Endothelial cell of umbilical vein (primary cell): ENCODE data around the gene YTHDC1. TPM values are rescaled to one million over a fixed set of nuclear protein-coding genes. Genes with fewer than 3 reads are reported as not detected.

Experiments used
- BruUV-seq: library from RNA; stranded (reverse); fragments of 400-500 nt; replicated peaks from 2 replicates; lab custom pipeline; 2021; lab: Mats Ljungman, UMichigan
- CTCF ChIA-PET: fragments of 300-600, 350-600 bp; sonication (Branson Sonifier 250); formaldehyde crosslinking; loops from one replicate; lab custom pipeline; 2021; ENCODE audit warnings: antibody characterized with exemption, inconsistent platforms; lab: Charles Lee
- POLR2A ChIA-PET: fragments of 300-600, 350-600 bp; sonication (Branson Sonifier 250); formaldehyde crosslinking; loops from one replicate; lab custom pipeline; 2021; ENCODE audit warnings: antibody characterized with exemption, inconsistent platforms; lab: Charles Lee
- DNase-seq: peaks from one replicate; pipeline ENCODE4 v3.0.0-alpha.2; 2011; ENCODE audit warnings: low read depth, low spot score
- FAIRE-seq: peaks from 2 replicates; lab custom pipeline; 2011; peaks lifted over from hg19 to GRCh38; lab: Jason Lieb, UNC
- H2AFZ ChIP-seq: 2 replicates; pipeline ENCODE4 v1.6.0; 2012; ENCODE audit warnings: low read depth, low read length, control low read depth, inconsistent platforms
- H3K27ac ChIP-seq: 2 replicates; pipeline ENCODE4 v1.5.1; 2011; ENCODE audit warnings: low read depth, mild to moderate bottlenecking, control low read depth, low read length, moderate library complexity; ENCODE audit not compliant: insufficient read depth
- H3K27me3 ChIP-seq, 2 experiments: 2 replicates each; pipeline versions ENCODE4 v1.6.0 to v1.6.1; 2011; ENCODE audit warnings: low read length in 2 of 2, mixed read lengths in 1 of 2; ENCODE audit not compliant: control insufficient read depth in 2 of 2, insufficient read depth in 2 of 2
- H3K36me3 ChIP-seq, 2 experiments: 2 replicates in 1 of 2; 3 replicates in 1 of 2; pipeline ENCODE4 v1.5.1; 2011; ENCODE audit warnings: low read length in 2 of 2, mild to moderate bottlenecking in 1 of 2, moderate library complexity in 1 of 2; ENCODE audit not compliant: control insufficient read depth in 2 of 2, insufficient read depth in 2 of 2; ENCODE audit errors: extremely low read depth in 1 of 2
- H3K4me1 ChIP-seq: 3 replicates; pipeline ENCODE4 v1.5.1; 2011; ENCODE audit warnings: mild to moderate bottlenecking, low read length; ENCODE audit not compliant: control insufficient read depth, insufficient read depth; ENCODE audit errors: extremely low read depth
- H3K4me2 ChIP-seq: 2 replicates; pipeline ENCODE4 v1.6.1; 2011; ENCODE audit warnings: low read length, control low read depth, mixed read lengths; ENCODE audit not compliant: insufficient read depth
- H3K4me3 ChIP-seq, 3 experiments: fragments of 200-600 bp in 1 of 3; sonication (generic), shearing (Covaris generic) in 1 of 3; replicated peaks in 1 of 3; 2 replicates each; pipeline ENCODE4 v1.5.1; 2011 to 2016; ENCODE audit warnings: control low read depth in 3 of 3, low read length in 3 of 3, mild to moderate bottlenecking in 2 of 3, inconsistent platforms in 1 of 3, low read depth in 1 of 3, moderate library complexity in 1 of 3; ENCODE audit not compliant: insufficient read depth in 1 of 3
- H3K79me2 ChIP-seq: 2 replicates; pipeline ENCODE4 v1.6.0; 2012; ENCODE audit warnings: low read length, inconsistent platforms; ENCODE audit not compliant: control insufficient read depth, insufficient read depth
- H3K9ac ChIP-seq: replicated peaks from 2 replicates; pipeline ENCODE3; 2011; ENCODE audit warnings: low read length, control low read depth; ENCODE audit not compliant: insufficient read depth; ENCODE audit errors: extremely low read depth
- H3K9me1 ChIP-seq: replicated peaks from 3 replicates; pipeline ENCODE4 v1.6.0; 2011; ENCODE audit warnings: mild to moderate bottlenecking, low read length; ENCODE audit not compliant: control insufficient read depth, insufficient read depth; ENCODE audit errors: extremely low read depth
- H3K9me3 ChIP-seq: replicated peaks from 2 replicates; pipeline ENCODE4 v1.5.1; 2012; ENCODE audit warnings: low read length, inconsistent platforms; ENCODE audit not compliant: control insufficient read depth, insufficient read depth
- H4K20me1 ChIP-seq: replicated peaks from 2 replicates; pipeline ENCODE3; 2011; ENCODE audit warnings: mild to moderate bottlenecking, low read length; ENCODE audit not compliant: control insufficient read depth, insufficient read depth; ENCODE audit errors: extremely low read depth
- CTCF ChIP-seq, 2 donors: IDR thresholded peaks; 1 replicate in 1 of 2; 2 replicates in 1 of 2; pipeline ENCODE4 v1.5.1; 2011; ENCODE audit warnings: low read length in 2 of 2, mild to moderate bottlenecking in 2 of 2, moderate library complexity in 2 of 2, control low read depth in 1 of 2, inconsistent platforms in 1 of 2, low read depth in 1 of 2; ENCODE audit not compliant: insufficient read depth in 1 of 2; ENCODE audit errors: extremely low read depth in 1 of 2
- EZH2 ChIP-seq: IDR thresholded peaks from 2 replicates; pipeline ENCODE4 v1.6.1; 2012; ENCODE audit warnings: borderline replicate concordance, low read depth, mild to moderate bottlenecking, moderate library complexity, low read length, inconsistent platforms; ENCODE audit not compliant: severe bottlenecking
- GATA2 ChIP-seq: IDR thresholded peaks from 2 replicates; pipeline ENCODE4 v1.7.0; 2011; ENCODE audit warnings: low read depth, mild to moderate bottlenecking, moderate library complexity, mixed read lengths, low read length; ENCODE audit not compliant: insufficient read length, insufficient read depth
- MAX ChIP-seq: IDR thresholded peaks from 2 replicates; pipeline ENCODE4 v1.6.1; 2011; ENCODE audit not compliant: insufficient read depth, insufficient read length
- POLR2A ChIP-seq: IDR thresholded peaks from 2 replicates; pipeline ENCODE4 v1.6.1; 2012; ENCODE audit warnings: low read depth, mild to moderate bottlenecking, control low read depth, low read length
- POLR2AphosphoS5 ChIP-seq: IDR thresholded peaks from 2 replicates; pipeline ENCODE4 v1.6.1; 2012; ENCODE audit warnings: low read depth, mild to moderate bottlenecking, control low read depth, low read length, moderate library complexity; ENCODE audit not compliant: insufficient read depth
- dilution Hi-C: fragments of 300-500 bp; cut with MboI; formaldehyde crosslinking; loops from one replicate; pipeline ENCODE4 v1.15.0; 2019; ENCODE audit warnings: low sequenced_read_pairs; ENCODE audit not compliant: extremely low pct_ligation_motif_present
- intact Hi-C: fragments of 100-400 bp; cut with micrococcal nuclease; formaldehyde crosslinking; loops from one replicate; pipeline ENCODE4 v1.10.0; 2022
- polyA plus RNA-seq, 4 experiments: library from polyadenylated mRNA; depleted of rRNA in 3 of 4; stranded (reverse) in 3 of 4; unstranded in 1 of 4; fragments of >200 nt; gene quantifications; 2 replicates each; pipeline versions ENCODE4 v1.2.1 to v1.2.3, GENCODE V29; 2011 to 2012; ENCODE audit warnings: missing spikeins in 1 of 4
- total RNA-seq: library from RNA; stranded (reverse); gene quantifications from 2 replicates; pipeline ENCODE4 v1.2.3, GENCODE V29; 2021

YTHDC1 gene
- total and polyA plus RNA-seq, 2 donors (not counting 3 experiments of a cell fraction or from before 2014, with no cell fraction given) = 17.8 to 60.4 TPM

- no TSS peak for BruUV-seq
- Histone ChIP-seq H4K20me1 (no peaks in the 10 kb centered on the region), H3K9me3 (no peaks in the 10 kb centered on the region), H3K27ac (no peak overlapping the region), H3K4me1 (no peaks in the 10 kb centered on the region), H3K9me1 (no peaks in the 10 kb centered on the region), H3K9ac (no peak overlapping the region), H3K27me3 (no peaks in the 10 kb centered on the region), H3K79me2 (no peaks in the 10 kb centered on the region), H3K4me3 (no peak overlapping the region), H3K36me3 (no peaks in the 10 kb centered on the region), H2AFZ (no peak overlapping the region), H3K4me2 (no peak overlapping the region)
- POLR2A ChIA-PET = no interaction called here
- DNase-seq (no peak), FAIRE-seq (no peak)
- TF ChIP-seq CTCF (IDR thresholded peaks at IDR 0.05; ENCODE audit: extremely low read depth in 1 of 2, insufficient read depth in 1 of 2, low read depth in 1 of 2, low read length in 2 of 2) = no peak
- TF ChIP-seq POLR2AphosphoS5 = no peak
- no peak for TF ChIP-seq EZH2
- TF ChIP-seq POLR2A = no peak
- no peak for TF ChIP-seq MAX
- TF ChIP-seq GATA2 = no peak
- CTCF ChIA-PET = interaction anchor here (0.8 to 1.5 kb wide), 2 partner anchors 97 to 112 kb away, joined by 3 read pairs; no protein-coding TSS in a partner anchor
- intact Hi-C loops (no loop called here), dilution Hi-C loops (no loop called here)
Measured at GRCh38 chr4:68369142-68369805, 19.4 kb upstream of the YTHDC1 start.
